ENCODE results near the gene DNAAF8.
A peak's percentile ranks its signal among the peaks of the same experiment; 100 is the strongest.

DNAAF8 gene

DNA sequence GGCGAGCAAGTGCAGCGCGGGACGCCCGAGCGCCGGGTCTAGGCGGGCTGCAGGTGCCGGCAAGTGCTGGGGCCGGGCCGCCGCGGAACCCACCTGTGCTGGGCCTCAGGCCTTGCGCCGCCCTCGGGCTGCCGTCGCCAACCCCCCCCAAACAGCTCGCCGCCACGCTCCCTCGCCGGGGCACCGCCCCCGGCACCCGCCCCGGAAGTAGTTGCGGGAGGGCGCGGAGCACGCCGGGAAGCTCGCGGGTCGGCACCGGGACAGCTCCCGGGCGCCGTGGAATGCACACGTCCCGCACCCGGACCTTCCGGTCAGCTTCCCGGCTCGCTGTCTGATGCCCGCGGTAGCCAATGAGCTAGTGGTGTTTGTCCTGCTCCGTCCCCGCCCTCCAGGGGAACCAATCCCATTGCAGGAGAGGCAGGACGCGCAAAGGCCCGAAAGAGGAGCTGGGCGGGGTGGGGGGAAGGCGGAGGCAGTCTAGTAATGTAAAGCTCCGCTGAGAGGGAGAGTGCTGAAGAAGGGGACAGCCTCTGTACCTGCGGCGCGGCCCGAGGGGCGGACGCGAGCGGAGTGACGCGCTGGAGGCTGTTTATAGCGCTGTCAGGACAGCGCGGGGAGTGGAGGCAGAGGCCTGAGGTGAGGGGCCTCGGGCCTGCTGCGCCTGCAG is at the start of gene DNAAF8, which contains the start of gene ANKS3:
DNAAF8 (plus strand) TSS at position 475 of the 667 bp plus-strand sequence. CDS start 1,978 bp downstream, outside the sequence.
ANKS3 (minus strand) TSS at position 209 of the 667 bp plus-strand sequence. CDS start 4,122 bp downstream, outside the sequence.
- DNase-seq: peak; percentile 96

GRCh38 chr16:4684763-4685162 is 49.6 kb upstream of the DNAAF8 start:
- DNase-seq: no peak

GRCh38 chr16:4685292-4685691 is 49.0 kb upstream of the DNAAF8 start:
- no peak for DNase-seq

DNA sequence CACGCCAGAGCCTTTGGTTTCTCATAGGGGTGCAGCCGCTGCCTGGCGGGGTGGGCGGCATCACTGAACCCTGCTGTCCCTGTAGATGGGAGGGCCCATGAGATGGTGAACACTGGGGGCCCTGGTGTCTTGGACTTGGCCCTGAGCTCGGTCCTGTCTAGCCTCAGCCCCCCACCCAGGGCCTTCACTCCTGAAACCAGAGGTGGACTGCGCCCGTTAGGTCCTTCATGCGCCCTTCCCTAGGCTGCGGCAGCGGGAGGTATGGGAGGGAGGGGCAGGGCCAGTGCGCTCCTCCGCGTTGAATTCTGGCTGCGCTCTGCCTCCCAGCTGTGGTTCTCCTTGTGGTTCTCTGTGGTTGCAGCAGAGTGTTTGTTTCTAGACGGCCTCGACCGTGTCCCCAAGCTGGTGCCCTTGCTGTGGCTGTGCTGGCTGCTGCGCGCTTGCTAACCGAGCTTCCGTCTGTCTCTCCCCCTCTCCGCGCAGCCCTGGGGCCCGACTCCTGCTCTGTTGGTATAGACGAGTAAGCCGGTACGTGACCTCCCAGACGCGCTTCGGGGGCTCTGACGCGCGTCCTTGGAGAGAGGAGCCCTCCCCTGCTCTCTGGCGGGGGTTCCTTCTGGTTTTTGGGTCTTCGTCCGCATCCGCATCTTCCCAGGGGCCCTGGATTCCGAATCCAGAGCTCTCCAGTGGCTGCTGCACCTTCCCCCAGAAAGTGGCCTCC is 48.4 kb upstream of the DNAAF8 start:
- DNase-seq: no peak

GRCh38 chr16:4686497-4687210 is 47.7 kb upstream of the DNAAF8 start:
- DNase-seq: no peak

- DNase-seq: no peak
These were observed 46.9 kb upstream of the DNAAF8 start for GRCh38 chr16:4687416-4687815.

DNA sequence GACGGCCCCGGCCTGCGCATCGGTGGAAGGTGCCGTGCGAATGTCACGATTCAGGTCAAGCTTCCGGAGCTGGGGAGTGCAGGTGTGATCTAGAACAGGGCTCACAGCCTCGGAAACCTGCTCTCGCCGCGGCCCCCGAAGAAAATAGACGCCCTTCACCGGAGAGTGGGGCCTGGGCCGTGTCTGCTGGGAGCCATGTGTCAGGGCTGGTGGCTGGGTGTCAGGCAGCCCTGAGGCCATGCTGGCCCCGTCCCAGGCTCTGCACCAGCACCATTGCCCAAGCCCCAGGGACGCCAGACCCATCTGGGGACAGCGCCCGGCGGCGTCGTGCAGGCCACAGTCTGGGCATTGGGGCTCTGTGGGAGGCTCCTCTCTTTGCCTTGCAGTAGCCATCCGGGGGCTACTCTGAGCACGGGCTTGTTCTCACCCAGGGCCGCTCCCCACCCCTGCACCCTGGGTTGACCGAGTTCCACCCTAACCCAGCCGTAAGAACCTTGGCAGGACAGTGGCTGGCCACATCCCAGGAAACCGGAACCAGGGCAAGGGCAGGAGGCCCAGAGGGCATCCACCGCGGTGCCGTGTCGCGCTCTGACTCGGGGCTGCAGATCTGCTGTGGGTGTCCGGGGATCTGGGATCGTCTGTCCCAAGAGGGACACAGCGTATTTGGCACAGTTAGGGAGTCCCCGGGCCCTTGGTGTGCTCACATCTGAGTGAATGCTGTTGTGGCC is 46.2 kb upstream of the DNAAF8 start:
- no peak for DNase-seq

GRCh38 chr16:4688674-4689045 is 45.7 kb upstream of the DNAAF8 start:
- DNase-seq: no peak

DNA sequence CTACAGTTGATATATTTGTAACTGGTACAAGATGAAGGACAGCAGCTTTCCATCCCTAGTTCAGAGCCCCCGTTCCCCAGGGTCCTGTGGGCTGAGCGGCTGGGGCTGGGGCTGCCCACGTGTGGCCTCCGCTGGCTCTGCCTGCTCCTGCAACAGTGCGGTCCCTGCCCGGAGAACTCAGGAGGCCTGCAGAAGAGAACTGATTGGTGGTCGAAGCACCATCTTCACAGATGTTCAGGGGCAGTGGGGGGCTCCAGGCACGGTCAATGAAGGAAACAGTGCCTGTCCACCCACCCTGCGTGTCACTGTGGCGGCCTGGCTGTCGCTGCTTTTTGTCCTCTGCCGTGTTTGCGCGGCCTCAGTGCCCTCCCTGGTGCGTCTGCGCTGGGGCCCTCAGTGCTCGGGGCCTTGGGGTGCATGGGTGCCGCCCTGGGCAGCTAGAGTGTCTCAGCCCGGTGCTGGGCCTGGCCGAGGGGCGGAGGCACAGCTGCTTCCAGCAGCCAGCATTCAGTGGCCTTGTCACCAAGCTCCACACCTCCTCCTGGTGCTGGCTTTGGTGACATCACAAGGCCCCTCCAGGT is 45.2 kb upstream of the DNAAF8 start:
- DNase-seq: no peak

GRCh38 chr16:4689864-4690704 is 44.3 kb upstream of the DNAAF8 start:
- DNase-seq: no peak

GRCh38 chr16:4690946-4691665 is 43.2 kb upstream of the DNAAF8 start:
- DNase-seq: no peak

DNA sequence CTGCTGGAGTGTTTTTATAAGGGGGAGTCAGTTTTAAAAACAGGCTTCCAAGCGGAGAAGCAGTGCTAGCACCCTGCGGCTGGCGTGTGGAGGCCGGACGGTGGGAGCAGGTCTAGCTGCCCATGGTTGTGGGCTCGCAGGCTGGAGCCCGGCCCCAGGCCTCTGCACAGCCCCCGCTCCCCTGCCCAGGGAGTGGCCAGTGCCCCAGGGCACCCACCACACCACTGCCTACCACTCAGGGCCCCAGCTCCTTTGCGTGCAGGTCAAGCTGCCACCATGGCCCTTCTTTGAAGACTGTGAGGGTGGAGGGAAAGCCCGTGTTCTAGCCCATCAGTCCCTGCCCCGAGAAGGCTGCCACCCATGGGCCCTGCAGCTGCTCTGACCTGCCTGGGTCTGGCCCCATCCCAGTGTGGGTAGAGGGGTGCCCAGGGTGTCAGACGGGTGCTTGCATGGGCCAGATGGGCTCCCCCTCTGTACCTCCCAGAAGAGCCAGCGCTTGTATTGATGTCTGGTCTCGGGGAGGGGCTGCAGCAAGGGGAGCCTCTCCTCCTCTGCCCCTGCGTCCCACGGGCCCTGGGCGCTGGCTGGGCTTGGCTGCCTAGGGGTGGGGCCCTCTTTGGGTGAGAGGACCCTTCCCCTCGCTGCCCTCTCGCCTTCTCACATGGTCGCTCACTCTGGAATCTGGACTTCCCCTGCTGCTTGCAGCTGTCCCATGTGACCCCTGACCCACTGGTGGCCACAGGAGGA is 42.5 kb upstream of the DNAAF8 start:
- DNase-seq: no peak

- no peak for DNase-seq
These were observed 41.7 kb upstream of the DNAAF8 start for GRCh38 chr16:4692460-4693295.

DNA sequence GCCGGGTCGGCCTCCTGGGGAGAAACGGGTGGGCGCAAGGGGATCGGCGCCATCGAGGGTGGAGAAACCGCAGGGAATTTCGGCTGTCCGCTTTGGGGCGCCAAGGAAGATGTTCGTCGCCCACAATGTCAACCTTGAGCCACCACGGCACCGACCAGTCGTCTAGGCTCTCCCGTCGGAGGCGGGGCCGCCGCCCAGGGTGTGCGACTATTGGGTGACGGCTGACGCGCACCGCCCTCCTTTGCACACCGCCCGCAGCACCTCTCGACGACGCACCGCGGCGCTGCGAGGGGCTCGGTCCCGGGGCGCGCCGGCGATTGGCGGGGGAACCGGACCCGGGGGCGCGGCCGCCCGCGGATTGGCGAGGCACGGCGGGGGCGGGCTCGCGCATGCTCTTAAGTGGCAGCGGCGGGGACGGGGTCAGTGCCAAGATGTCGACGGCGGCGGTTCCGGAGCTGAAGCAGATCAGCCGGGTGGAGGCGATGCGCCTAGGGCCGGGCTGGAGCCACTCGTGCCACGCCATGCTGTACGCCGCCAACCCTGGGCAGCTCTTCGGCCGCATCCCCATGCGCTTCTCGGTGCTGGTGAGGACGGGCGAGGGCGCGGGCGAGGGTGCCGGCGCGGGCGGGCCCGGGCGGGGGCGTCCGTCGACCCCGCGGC is 40.9 kb upstream of the DNAAF8 start, which contains the start of gene NUDT16L1:
NUDT16L1 (plus strand) TSS at position 267 of the 660 bp plus-strand sequence; CDS start at position 432, 165 bp downstream.
- DNase-seq: peak; percentile 95

- no peak for DNase-seq
These were observed 40.2 kb upstream of the DNAAF8 start for GRCh38 chr16:4693956-4694641.

DNA sequence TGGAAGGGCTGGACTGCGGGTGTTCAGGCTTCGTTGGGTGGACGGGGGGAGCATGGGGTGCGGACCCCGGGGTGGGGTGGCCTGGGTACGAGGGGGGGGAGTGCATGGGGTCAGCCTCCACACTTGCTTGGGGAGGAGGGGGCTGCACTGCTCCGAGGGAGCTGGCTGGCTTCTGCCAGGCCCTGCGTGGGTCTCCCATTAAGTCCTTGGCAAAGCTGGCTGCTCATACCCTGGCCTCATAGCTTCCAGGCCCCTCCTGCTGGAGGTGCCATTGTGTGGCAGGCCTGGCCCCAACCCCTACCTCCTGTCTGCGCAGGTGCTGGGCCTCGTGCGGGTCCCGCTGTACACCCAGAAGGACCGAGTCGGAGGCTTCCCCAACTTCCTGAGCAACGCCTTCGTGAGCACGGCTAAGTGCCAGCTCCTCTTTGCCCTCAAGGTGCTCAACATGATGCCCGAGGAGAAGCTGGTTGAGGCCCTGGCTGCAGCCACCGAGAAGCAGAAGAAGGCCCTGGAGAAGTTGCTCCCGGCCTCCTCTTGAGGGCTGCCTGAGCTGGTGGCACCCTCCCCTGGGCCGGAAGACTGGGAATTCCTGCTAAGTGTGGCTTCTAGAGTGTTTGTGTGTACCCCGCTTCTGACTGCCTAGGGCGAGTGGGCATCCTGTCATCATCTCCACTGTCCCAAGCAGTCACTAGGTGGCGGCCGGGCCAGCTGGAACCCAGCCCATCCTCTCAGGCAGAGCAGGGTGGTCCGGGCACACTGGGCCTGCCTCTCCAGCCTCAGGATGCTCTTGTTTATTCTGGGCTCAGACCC is 39.5 kb upstream of the DNAAF8 start:
- peak; percentile 23 for DNase-seq
